ENCODE measurements around the gene FXYD3.
"Not testable (repeated sequence)": the region's sequence is repeated elsewhere in the genome, so short reads cannot be mapped to it uniquely, and the experiment has no call there.

The FXYD3 gene

GRCh38 chr19:35087393-35087792 lies 28.2 kb upstream of the FXYD3 start:
- DNase-seq: no peak

GRCh38 chr19:35088131-35088913 lies 27.3 kb upstream of the FXYD3 start:
- DNase-seq: peak; percentile 80

- no peak for DNase-seq
Observed at GRCh38 chr19:35089554-35089953, 26.1 kb upstream of the FXYD3 start.

GRCh38 chr19:35090160-35090505 lies 25.5 kb upstream of the FXYD3 start:
- DNase-seq: no peak

- DNase-seq: peak; percentile 24
Observed at GRCh38 chr19:35090506-35091214, 25.0 kb upstream of the FXYD3 start.

- no peak for DNase-seq
Observed at GRCh38 chr19:35093430-35093829, 22.2 kb upstream of the FXYD3 start.

GRCh38 chr19:35093941-35094647 lies 21.5 kb upstream of the FXYD3 start:
- no peak for DNase-seq

- DNase-seq: no peak
Observed at GRCh38 chr19:35094656-35095055, 21.0 kb upstream of the FXYD3 start.

GRCh38 chr19:35095667-35096368 lies 19.8 kb upstream of the FXYD3 start:
- no peak for DNase-seq

- DNase-seq: no peak
Observed at GRCh38 chr19:35098413-35099049, 17.1 kb upstream of the FXYD3 start.

GRCh38 chr19:35099155-35099896 lies 16.3 kb upstream of the FXYD3 start:
- no peak for DNase-seq

GRCh38 chr19:35099897-35100275 lies 15.7 kb upstream of the FXYD3 start:
- no peak for DNase-seq

GRCh38 chr19:35100588-35101533 lies 14.8 kb upstream of the FXYD3 start:
- DNase-seq: no peak

- not testable (repeated sequence) for DNase-seq
Observed at GRCh38 chr19:35101949-35102348, 13.7 kb upstream of the FXYD3 start.

- DNase-seq: not testable (repeated sequence)
Observed at GRCh38 chr19:35103614-35104013, 12.0 kb upstream of the FXYD3 start.

- no peak for DNase-seq
Observed at GRCh38 chr19:35104361-35104760, 11.3 kb upstream of the FXYD3 start.

GRCh38 chr19:35105047-35105410 lies 10.6 kb upstream of the FXYD3 start:
- DNase-seq: no peak

GRCh38 chr19:35105411-35106290 lies 10.0 kb upstream of the FXYD3 start:
- DNase-seq: no peak

GRCh38 chr19:35106291-35106583 lies 9.4 kb upstream of the FXYD3 start:
- no peak for DNase-seq

- no peak for DNase-seq
Observed at GRCh38 chr19:35106898-35107541, 8.6 kb upstream of the FXYD3 start.

Measured in kidney glomerular epithelial cell (primary cell).